Fibroblast of skin of right quadriceps (primary cell): ENCODE data around the gene GNG7.
A peak's percentile ranks its signal among the peaks of the same experiment; 100 is the strongest.
"Not testable (repeated sequence)": the region's sequence is repeated elsewhere in the genome, so short reads cannot be mapped to it uniquely, and the experiment has no call there.

Experiments
- DNase-seq: peaks from one replicate; pipeline ENCODE4 v3.0.0-alpha.2; 2013

The GNG7 gene

DNA sequence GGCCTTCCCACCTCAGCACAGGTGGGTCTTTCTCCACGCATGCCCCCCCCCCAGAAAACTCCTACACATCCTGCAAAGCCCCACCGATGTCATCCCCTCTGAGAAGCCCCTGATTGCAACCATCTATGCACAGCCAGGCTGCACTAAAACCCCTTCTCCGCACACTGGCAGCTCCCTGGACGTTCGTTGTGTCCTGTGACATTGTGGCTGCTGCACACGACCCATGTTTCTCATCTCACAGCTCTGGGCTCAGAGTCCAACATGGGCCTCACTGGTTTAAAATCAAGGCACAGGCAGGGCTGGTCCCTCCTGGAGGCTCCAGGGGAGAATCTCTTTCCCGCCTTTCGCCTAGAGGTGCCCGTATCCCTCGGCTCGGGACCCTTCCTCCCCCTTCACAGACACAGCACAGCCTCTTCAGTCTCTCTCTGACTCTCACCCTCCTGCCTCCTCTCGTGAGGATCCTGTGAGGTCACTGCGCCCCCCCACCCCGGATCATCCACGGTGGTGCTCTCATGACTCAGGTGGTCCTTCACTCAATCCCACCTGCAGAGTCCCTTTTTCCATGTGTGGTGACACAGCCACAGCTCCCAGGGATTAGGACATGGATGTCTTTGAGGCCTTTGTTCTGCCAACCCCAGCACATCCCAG lies 155.3 kb downstream of the GNG7 start:
- no peak for DNase-seq

DNA sequence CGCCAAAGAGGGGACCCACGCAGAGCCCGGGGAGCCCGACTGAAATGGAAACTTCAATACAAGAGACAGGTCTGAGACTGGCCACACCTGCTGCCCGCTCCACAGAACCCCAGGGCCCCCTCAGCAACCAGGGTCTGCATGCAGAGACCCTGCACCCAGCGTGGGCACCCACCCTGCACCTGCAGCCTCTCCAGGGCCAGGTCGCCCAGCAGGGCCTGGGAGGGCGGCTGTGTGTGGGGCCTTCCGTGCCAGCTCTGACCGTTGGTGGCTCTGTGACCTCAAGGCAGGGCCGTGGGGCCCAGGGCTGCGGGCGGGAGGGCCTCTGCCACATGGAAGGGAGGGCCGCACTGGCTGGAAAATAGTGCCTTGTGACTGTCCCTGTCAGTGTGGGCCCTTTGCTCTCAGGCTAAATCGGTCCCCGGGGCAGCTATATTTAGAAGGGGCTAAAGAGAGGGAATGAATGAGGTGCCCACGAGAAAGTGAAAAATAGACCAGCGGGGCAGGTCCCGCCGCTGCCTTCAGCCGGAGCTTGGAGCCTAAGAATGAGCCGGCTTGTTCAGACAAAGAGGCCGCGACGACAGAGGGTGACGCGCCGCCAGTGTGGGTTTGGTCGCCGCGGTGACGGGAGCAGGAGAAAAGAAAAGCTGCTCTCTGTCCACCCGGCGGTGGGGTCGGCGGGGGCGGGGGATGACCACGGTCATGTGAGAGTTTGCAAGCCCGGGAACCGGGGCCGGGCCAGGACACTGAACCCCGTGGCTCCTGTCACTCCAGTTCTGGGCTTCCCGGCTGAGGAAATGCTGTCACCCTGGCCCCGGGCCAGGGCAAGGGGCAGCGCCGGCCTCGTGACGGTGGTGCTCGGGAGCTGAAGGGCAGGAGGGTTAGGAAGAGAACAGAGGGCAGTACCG lies 156.1 kb downstream of the GNG7 start:
- DNase-seq = no peak

GRCh38 chr19:2545416-2546127 lies 156.9 kb downstream of the GNG7 start:
- not testable (repeated sequence) for DNase-seq

GRCh38 chr19:2544576-2545415 lies 157.7 kb downstream of the GNG7 start:
- DNase-seq = no peak

DNA sequence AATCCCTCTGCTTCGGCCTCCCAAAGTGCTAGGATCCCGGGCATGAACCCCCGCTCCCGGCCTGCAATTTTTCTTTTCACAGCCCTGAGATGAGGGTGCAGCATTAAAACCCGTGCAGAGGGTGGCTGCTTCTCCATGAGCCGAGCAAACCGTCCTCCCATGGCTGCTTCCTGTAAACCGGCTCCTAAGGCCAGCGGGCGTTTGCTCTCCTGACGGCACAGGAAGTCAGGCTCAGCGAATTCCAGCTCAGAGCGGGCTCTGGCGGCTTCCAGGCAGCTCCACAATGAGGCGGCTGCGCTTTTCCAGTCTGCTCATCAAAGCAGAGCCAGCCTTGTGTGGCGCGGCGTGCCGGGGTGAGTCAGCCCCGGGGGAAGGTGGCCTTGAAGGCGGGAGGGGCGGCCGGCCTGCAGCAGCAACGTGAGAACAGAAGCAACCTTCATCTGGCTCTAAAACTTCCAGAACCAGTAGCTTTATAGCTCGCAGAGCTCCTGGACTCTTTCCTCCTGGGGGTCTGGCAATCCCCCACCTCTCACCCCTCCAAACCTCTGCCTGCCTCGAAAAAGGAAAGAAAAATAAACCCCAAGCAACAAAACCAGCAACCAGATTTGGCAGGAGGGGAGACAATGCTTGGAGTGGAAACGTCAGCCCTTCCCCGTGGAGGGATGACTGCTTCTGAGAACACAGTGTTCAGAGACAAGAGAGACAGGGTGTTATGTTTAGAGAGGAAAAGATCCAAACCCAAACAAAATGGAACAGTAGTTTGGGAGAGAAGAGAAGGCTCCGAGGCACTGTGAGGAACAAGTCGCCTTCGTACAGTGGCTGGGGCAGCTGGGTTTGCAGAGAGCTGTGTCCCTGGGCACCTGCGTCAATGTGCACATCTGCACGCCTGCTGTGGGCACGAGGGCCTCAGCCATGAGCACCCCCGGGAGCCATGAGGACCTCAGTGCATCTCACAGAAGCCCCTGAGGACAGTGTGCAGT lies 158.7 kb downstream of the GNG7 start:
- peak; percentile 98 for DNase-seq

DNA sequence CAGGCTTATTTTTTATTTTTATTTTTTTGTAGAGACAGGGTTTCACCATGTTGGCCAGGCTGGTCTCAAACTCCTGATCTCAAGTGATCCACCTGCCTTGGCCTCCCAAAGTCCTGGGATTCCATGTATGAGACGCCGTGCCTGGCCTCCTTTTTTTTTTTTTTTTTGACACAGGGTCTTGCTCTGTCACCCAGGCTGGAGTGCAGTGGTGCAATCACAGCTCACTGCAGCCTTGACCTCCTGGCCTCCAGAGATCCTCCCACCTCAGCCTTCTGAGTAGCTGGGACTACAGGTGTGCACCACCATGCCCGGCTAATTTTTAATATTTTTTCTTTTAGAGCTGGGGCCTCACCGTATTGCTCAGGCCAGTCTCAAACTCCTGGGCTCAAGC lies 159.4 kb downstream of the GNG7 start:
- DNase-seq = not testable (repeated sequence)

GRCh38 chr19:2542341-2543069 lies 160.0 kb downstream of the GNG7 start:
- no peak for DNase-seq

DNA sequence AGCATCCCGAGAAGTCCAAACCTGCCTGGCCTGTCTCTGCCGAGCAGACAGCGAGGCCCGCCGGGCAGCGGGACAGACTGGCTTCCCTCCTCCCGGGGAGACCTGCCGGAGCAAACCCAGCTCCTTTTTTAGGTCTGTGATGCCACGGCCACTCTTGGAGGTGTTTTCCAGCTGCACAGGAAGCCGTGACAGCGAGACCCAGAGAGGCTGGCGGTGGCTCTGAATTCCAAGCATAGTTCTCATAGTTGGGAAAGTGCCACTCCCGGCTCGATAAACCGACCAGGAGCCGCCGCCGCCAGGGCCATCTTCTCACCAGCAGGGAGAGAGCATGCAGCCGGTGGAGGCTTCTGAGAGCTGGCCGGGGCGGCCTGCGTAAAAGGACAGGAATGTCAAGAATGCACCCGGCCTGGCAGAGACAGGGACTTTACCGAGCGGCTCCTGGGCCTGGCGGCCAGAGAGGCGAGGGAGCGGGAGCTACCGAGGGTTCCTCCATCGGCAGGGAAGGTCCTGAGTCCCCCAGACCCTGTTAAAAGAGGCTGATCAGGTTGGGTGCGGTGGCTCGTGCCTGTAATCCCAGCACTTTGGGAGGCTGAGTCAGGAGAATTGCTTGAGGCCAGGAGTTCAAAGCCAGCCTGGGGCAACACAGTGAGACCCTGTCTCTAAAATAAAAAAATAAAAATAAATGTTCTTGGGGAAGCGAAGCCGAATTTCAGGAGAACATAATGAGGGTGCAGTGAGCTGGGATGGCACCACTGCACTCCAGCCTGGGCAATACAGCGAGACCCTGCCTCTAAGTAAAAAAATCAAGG lies 161.6 kb downstream of the GNG7 start:
- peak; percentile 99 for DNase-seq

GRCh38 chr19:2540251-2540645 lies 162.2 kb downstream of the GNG7 start:
- DNase-seq = no peak

- no peak for DNase-seq
Measured at GRCh38 chr19:2538096-2538757, 164.3 kb downstream of the GNG7 start.

DNA sequence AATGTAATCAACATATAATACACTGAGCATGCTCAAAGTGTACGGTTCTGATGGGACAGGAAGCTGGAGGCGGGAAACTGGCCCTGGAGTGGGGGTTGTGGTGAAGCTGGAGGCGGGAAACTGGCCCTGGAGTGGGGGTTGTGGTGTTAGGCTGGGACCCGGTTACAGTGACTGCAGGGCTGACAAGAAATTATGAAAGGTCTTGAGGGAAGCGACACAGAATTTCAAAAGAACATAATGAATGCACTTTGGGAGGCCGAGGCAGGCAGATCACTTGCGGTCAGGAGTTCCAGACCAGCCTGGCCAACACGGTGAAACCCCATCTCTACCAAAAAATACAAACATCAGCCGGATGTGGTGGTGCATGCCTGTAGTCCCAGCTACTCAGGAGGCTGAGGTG lies 164.9 kb downstream of the GNG7 start:
- DNase-seq = not testable (repeated sequence)

- DNase-seq = no peak
Measured at GRCh38 chr19:2536461-2536860, 166.0 kb downstream of the GNG7 start.

GRCh38 chr19:2534423-2535013 lies 168.0 kb downstream of the GNG7 start:
- DNase-seq = no peak

- no peak for DNase-seq
Measured at GRCh38 chr19:2533686-2534422, 168.6 kb downstream of the GNG7 start.

GRCh38 chr19:2533072-2533425 lies 169.4 kb downstream of the GNG7 start:
- no peak for DNase-seq

DNA sequence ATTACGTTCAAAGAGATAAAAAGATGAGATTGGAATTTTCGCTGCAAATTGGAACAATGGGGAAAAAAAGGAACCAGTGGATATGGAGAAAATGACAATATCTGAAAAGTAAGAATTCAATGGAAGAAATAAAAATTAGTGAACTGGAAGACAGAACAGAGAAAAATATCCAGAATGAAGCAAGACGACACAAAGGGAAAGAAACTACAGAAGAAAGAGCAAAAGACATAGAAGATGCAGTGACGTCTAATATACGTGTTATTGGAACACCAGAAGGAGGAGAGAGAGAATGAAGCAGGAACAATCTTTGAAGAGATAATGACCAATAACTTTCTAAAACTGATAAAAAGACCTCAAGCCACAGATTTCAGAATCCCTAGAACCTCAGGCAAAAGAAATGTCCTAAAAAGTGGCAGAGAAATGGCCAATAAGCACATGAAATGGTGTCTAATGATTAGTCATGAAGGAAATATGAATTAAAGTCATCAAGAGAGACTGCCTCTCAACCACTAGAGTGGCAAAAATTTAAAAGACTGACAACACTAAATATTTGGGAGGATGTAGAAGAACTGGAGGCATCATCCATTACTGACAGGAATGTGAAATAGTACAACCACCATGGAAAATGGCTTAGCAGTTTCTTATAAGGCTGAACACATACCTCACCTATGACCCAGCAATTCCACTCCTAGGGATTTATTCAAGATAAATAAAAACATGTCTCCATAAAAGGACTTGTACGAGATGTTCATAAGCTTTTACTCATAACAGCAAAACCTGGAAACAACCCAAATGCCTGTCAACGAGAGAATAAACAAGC lies 170.0 kb downstream of the GNG7 start:
- DNase-seq = peak; percentile 96

- DNase-seq = not testable (repeated sequence)
Measured at GRCh38 chr19:2529942-2530341, 172.6 kb downstream of the GNG7 start.
